ENCODE data around the gene URB2.

URB2 gene

DNA sequence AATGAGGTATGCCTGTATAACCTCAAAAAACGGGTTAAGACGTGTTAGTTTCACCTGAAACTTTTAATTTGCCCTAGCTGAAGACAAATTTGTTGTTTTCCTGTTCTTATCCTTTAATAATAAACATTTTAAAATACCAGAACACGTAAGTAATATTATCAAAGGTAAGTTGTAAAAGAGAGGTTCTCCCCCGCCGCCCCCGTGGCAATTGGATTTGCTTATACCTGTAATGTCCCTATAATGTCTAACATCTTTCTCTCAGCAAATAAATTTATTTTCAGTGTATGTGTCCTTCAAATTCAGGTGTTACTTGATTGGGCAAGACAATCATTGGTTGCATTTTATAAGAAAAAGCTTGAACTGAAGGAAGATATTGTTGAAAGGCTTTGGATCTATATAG is 5.9 kb downstream of the URB2 start:
- H3K9ac ChIP-seq (ENCODE audit: low read length): no peak overlapping the region

DNA sequence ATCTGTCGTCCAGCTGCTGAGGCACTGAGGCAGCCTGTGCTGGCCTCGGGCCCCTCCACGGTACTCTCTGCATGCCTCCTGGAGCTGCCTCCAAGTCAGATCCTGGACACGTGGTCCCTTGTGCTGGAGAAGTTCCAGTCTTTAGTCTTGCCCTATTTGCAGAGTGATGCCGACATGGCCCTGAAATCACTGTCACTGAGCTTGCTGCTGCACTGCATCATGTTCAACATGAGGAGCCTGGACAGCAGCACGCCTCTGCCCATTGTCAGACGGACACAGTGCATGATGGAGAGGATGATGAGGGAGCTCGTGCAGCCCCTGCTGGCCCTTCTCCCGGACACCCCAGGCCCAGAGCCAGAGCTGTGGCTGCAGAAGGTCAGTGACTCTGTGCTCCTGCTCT is 10.0 kb downstream of the URB2 start:
- no peaks in the 10 kb centered on the region for H3K27me3 ChIP-seq (ENCODE audit: control insufficient read depth in 1 of 2, insufficient read depth in 2 of 2, low read length in 2 of 2)
- no peak overlapping the region for H3K27ac ChIP-seq (ENCODE audit: low read depth, low read length)
- no peak overlapping the region for H3K9ac ChIP-seq (ENCODE audit: low read length)
- no peak overlapping the region for H3K4me3 ChIP-seq (ENCODE audit: low read depth in 1 of 2, low read length in 2 of 2)
- peaks cover 43% of the 10 kb centered on the region for H3K36me3 ChIP-seq (ENCODE audit: insufficient read depth, low read length)
- H3K9me3 ChIP-seq (ENCODE audit: low read length): no peaks in the 10 kb centered on the region
- H3K4me1 ChIP-seq (ENCODE audit: insufficient read depth, low read length): no peaks in the 10 kb centered on the region

More for the DNA sequence above, 5.9 kb downstream of the URB2 start:
- Histone ChIP-seq H3K4me3 (ENCODE audit: low read depth in 1 of 2, low read length in 2 of 2) (no peak overlapping the region), H3K36me3 (ENCODE audit: insufficient read depth, low read length) (peaks cover 25% of the 10 kb centered on the region), H3K9me3 (ENCODE audit: low read length) (no peaks in the 10 kb centered on the region), H3K27me3 (ENCODE audit: control insufficient read depth in 1 of 2, insufficient read depth in 2 of 2, low read length in 2 of 2) (no peaks in the 10 kb centered on the region), H3K27ac (ENCODE audit: low read depth, low read length) (no peak overlapping the region), H3K4me1 (ENCODE audit: insufficient read depth, low read length) (peaks cover 4% of the 10 kb centered on the region)

GRCh38 chr1:229637746-229638145 is 11.7 kb downstream of the URB2 start:
- H3K9ac ChIP-seq (ENCODE audit: low read length): no peak overlapping the region
- peaks cover 43% of the 10 kb centered on the region for H3K36me3 ChIP-seq (ENCODE audit: insufficient read depth, low read length)
- H3K4me3 ChIP-seq (ENCODE audit: low read depth in 1 of 2, low read length in 2 of 2): no peak overlapping the region
- no peaks in the 10 kb centered on the region for H3K27me3 ChIP-seq (ENCODE audit: control insufficient read depth in 1 of 2, insufficient read depth in 2 of 2, low read length in 2 of 2)
- H3K27ac ChIP-seq (ENCODE audit: low read depth, low read length): no peak overlapping the region
- H3K9me3 ChIP-seq (ENCODE audit: low read length): no peaks in the 10 kb centered on the region
- no peaks in the 10 kb centered on the region for H3K4me1 ChIP-seq (ENCODE audit: insufficient read depth, low read length)

DNA sequence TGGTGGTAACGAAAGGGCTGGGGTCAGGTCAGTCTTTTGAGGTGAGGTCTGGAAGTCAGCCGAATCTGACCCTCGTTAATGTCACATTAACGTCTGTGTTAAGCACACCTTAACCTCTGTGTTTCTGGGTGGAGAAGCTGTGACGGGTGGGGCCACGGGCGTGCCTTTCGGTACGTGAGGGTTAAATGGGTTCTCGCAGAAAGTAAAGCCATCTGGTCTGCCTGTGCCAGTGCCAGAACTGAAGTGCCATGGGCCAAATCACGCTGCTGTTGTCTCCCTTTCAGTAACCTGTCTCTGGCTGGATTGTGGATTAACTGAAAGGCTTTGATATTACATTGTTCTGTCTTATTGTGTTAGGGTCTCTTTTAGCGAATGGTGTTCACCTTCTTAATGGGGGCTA is 14.4 kb downstream of the URB2 start:
- H3K36me3 ChIP-seq (ENCODE audit: insufficient read depth, low read length): peaks cover 40% of the 10 kb centered on the region

DNA sequence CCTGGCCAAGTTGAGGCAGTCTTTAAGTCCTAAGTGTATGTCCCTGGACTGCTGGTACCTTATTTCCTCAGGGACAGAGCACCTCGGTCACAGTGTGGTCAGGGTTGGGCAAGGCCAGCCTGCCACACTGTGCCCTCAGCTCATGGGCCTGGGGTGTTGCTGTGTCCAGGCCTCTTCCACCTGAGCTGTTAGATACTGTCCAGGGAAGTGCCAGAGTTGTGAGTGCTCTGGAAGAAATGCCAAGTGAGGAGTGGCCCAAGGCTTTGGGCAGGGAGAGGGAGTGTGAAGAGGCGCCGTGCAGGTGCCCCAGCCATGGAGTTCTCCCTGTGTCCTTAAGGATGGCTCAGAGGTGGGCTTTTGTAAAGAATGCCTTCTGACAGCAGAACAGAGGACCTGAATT is 15.3 kb downstream of the URB2 start:
- no peaks in the 10 kb centered on the region for H3K9me3 ChIP-seq (ENCODE audit: low read length)
- H3K36me3 ChIP-seq (ENCODE audit: insufficient read depth, low read length): peaks cover 32% of the 10 kb centered on the region

More for the DNA sequence above, 14.4 kb downstream of the URB2 start:
- Histone ChIP-seq H3K4me3 (ENCODE audit: low read depth in 1 of 2, low read length in 2 of 2) (no peak overlapping the region), H3K9me3 (ENCODE audit: low read length) (no peaks in the 10 kb centered on the region), H3K9ac (ENCODE audit: low read length) (no peak overlapping the region), H3K27me3 (ENCODE audit: control insufficient read depth in 1 of 2, insufficient read depth in 2 of 2, low read length in 2 of 2) (no peaks in the 10 kb centered on the region), H3K4me1 (ENCODE audit: insufficient read depth, low read length) (no peaks in the 10 kb centered on the region), H3K27ac (ENCODE audit: low read depth, low read length) (no peak overlapping the region)

DNA sequence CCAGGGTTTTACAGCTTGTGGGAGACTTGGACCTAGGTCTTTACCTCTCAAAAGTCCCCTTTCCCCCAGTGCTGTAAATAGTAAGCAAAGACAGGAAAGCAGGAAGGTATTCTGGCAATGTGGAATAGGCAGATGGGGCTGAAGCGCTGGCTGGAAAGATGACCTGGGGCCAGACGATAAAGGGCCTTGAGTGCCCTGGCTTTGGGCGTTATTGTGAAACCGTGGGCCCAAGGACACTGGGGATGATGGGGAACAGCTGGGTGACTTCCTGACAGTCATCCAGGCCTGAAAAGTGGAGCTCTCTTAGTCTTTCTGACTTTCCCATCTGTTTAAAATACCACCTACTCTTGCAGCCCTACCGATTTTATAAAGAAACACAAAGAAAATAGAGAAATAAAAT is 16.3 kb downstream of the URB2 start:
- Histone ChIP-seq H3K36me3 (ENCODE audit: insufficient read depth, low read length) (peaks cover 32% of the 10 kb centered on the region), H3K4me3 (ENCODE audit: low read depth in 1 of 2, low read length in 2 of 2) (no peak overlapping the region)

More for the DNA sequence above, 15.3 kb downstream of the URB2 start:
- Histone ChIP-seq H3K9ac (ENCODE audit: low read length) (no peak overlapping the region), H3K4me3 (ENCODE audit: low read depth in 1 of 2, low read length in 2 of 2) (no peak overlapping the region), H3K27me3 (ENCODE audit: control insufficient read depth in 1 of 2, insufficient read depth in 2 of 2, low read length in 2 of 2) (no peaks in the 10 kb centered on the region), H3K27ac (ENCODE audit: low read depth, low read length) (no peak overlapping the region), H3K4me1 (ENCODE audit: insufficient read depth, low read length) (no peaks in the 10 kb centered on the region)

DNA sequence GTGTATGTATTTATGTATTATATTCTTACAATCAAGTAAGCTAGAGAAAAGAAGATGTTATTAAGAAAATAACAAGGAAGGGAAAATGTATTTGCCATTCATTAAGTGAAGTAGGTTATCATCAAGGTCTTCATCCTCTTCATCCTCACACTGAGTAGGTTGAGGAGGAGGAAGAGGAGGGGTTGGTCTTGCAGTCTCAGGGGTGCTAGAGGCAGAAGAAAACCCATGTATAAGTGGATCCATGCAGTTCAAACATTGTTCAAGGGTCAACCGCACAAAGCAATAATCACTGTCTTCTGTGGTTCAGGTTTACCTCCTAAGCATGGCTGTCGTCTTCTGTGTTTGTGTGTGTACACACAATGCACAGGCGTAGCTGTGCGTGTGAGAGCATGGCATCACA is 16.9 kb downstream of the URB2 start:
- no peaks in the 10 kb centered on the region for H3K9me3 ChIP-seq (ENCODE audit: low read length)
- H3K4me3 ChIP-seq (ENCODE audit: low read depth in 1 of 2, low read length in 2 of 2): no peak overlapping the region
- no peak overlapping the region for H3K27ac ChIP-seq (ENCODE audit: low read depth, low read length)
- H3K4me1 ChIP-seq (ENCODE audit: insufficient read depth, low read length): no peaks in the 10 kb centered on the region
- H3K27me3 ChIP-seq (ENCODE audit: control insufficient read depth in 1 of 2, insufficient read depth in 2 of 2, low read length in 2 of 2): no peaks in the 10 kb centered on the region
- peaks cover 30% of the 10 kb centered on the region for H3K36me3 ChIP-seq (ENCODE audit: insufficient read depth, low read length)
- H3K9ac ChIP-seq (ENCODE audit: low read length): no peak overlapping the region

More for the DNA sequence above, 16.3 kb downstream of the URB2 start:
- Histone ChIP-seq H3K4me1 (ENCODE audit: insufficient read depth, low read length) (no peaks in the 10 kb centered on the region), H3K9ac (ENCODE audit: low read length) (no peak overlapping the region), H3K27ac (ENCODE audit: low read depth, low read length) (no peak overlapping the region), H3K27me3 (ENCODE audit: control insufficient read depth in 1 of 2, insufficient read depth in 2 of 2, low read length in 2 of 2) (no peaks in the 10 kb centered on the region), H3K9me3 (ENCODE audit: low read length) (no peaks in the 10 kb centered on the region)

DNA sequence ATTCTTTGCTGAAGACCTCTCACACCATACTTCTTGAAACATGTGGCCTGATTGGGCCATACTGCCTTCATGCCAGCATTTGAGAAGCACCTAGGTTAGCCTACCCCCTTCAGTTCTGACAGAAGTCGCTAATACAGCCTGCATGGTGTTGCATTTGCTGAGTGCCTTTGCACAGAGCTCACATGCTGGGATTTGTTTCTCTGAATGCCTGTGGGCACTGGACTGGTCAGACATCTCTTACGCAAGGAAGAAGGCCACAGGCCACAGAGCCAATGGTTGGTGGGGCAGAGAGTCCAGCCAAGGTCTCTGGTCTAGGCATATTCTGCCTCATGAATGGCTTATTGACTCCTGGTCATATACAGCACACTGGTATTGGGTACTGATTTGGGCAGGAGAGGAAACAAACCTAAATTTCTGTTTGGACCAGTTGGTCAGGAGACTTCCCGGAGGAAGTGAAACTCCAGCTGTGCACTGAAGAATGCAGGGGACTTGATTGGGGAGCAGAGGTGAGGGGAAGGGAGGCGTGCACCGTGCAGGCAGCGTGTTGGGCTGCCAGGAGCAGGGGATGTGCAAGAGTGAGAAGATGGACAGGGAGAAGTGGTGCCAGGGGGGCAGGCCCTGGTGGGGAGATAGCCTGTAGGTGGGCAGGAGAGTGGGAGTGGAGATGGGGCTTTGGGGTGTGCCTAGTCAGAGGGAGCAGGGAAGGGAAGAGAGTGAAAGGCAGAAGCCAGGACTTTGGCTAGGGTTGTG is 18.1 kb downstream of the URB2 start:
- Histone ChIP-seq H3K27ac (ENCODE audit: low read depth, low read length) (no peak overlapping the region), H3K9me3 (ENCODE audit: low read length) (no peaks in the 10 kb centered on the region), H3K9ac (ENCODE audit: low read length) (no peak overlapping the region), H3K4me3 (ENCODE audit: low read depth in 1 of 2, low read length in 2 of 2) (no peak overlapping the region), H3K27me3 (ENCODE audit: control insufficient read depth in 1 of 2, insufficient read depth in 2 of 2, low read length in 2 of 2) (no peaks in the 10 kb centered on the region), H3K4me1 (ENCODE audit: insufficient read depth, low read length) (no peaks in the 10 kb centered on the region), H3K36me3 (ENCODE audit: insufficient read depth, low read length) (peaks cover 30% of the 10 kb centered on the region)

GRCh38 chr1:229645324-229645993 is 19.4 kb downstream of the URB2 start:
- Histone ChIP-seq H3K4me1 (ENCODE audit: insufficient read depth, low read length) (no peaks in the 10 kb centered on the region), H3K27me3 (ENCODE audit: control insufficient read depth in 1 of 2, insufficient read depth in 2 of 2, low read length in 2 of 2) (no peaks in the 10 kb centered on the region), H3K36me3 (ENCODE audit: insufficient read depth, low read length) (peaks cover 30% of the 10 kb centered on the region), H3K9me3 (ENCODE audit: low read length) (no peaks in the 10 kb centered on the region), H3K9ac (ENCODE audit: low read length) (no peak overlapping the region), H3K27ac (ENCODE audit: low read depth, low read length) (no peak overlapping the region), H3K4me3 (ENCODE audit: low read depth in 1 of 2, low read length in 2 of 2) (no peak overlapping the region)

DNA sequence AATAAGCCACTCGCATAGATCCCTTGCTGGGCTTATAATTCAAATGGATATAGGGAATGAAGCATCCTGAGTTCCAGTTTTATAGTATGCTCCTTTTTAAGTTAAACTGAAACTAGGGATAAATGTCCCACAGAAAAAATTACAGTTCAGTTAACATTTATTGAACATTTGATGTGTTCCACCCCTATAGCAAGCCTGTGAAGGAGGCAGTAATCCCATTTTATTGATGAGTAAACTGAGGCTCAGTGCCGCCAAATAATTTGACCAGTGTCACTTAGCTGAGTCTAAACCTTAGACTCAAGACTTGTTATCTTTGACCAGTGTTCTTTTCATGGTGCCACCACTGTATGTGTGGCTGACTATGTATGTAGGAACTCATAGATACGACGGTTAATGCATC is 22.4 kb downstream of the URB2 start:
- peaks cover 34% of the 10 kb centered on the region for H3K36me3 ChIP-seq (ENCODE audit: insufficient read depth, low read length)
- no peaks in the 10 kb centered on the region for H3K27me3 ChIP-seq (ENCODE audit: control insufficient read depth in 1 of 2, insufficient read depth in 2 of 2, low read length in 2 of 2)
- no peak overlapping the region for H3K4me3 ChIP-seq (ENCODE audit: low read depth in 1 of 2, low read length in 2 of 2)
- H3K27ac ChIP-seq (ENCODE audit: low read depth, low read length): no peak overlapping the region
- no peaks in the 10 kb centered on the region for H3K9me3 ChIP-seq (ENCODE audit: low read length)
- H3K4me1 ChIP-seq (ENCODE audit: insufficient read depth, low read length): no peaks in the 10 kb centered on the region
- no peak overlapping the region for H3K9ac ChIP-seq (ENCODE audit: low read length)

DNA sequence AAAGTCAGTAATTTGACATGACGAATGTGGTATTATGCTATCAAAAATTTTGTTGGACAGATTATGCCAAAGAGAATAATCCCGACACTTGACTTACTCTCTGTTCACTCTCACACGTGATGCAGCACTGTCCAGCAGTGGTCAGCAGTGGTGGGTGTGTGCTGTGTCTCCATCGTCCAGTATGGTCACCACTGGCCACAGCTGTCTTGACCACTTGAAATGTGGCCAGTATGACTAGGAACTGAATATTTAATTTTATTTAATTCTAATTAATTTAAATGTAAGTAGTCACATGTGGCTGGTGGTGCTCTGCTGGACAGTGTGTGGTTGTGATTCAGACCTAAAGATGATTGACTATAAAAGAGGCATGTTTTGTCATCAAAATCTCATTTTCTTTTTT is 24.0 kb downstream of the URB2 start:
- H3K4me3 ChIP-seq (ENCODE audit: low read depth in 1 of 2, low read length in 2 of 2): no peak overlapping the region
- no peaks in the 10 kb centered on the region for H3K9me3 ChIP-seq (ENCODE audit: low read length)
- H3K27me3 ChIP-seq (ENCODE audit: control insufficient read depth in 1 of 2, insufficient read depth in 2 of 2, low read length in 2 of 2): no peaks in the 10 kb centered on the region
- H3K4me1 ChIP-seq (ENCODE audit: insufficient read depth, low read length): no peaks in the 10 kb centered on the region
- H3K36me3 ChIP-seq (ENCODE audit: insufficient read depth, low read length): peaks cover 38% of the 10 kb centered on the region
- no peak overlapping the region for H3K9ac ChIP-seq (ENCODE audit: low read length)
- H3K27ac ChIP-seq (ENCODE audit: low read depth, low read length): no peak overlapping the region

DNA sequence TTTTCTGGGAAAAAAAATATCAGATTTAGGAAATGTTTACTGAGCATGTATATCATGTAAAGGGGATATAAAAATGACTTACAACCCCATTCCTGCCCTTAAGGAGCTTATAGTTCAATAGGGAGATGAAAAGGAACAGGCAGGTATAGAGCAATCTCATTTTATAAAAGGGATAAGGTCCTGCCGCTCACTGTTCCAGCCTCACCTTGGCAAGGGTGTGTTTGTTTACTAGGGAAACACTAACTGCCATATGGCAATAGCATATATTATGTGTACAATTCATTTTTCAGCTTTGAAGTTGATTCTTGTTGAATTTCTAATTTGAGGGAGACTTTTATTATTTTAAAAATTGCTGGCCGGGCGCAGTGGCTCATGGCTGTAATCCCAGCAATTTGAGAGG is 25.5 kb downstream of the URB2 start:
- no peaks in the 10 kb centered on the region for H3K4me1 ChIP-seq (ENCODE audit: insufficient read depth, low read length)
- no peak overlapping the region for H3K27ac ChIP-seq (ENCODE audit: low read depth, low read length)
- no peak overlapping the region for H3K4me3 ChIP-seq (ENCODE audit: low read depth in 1 of 2, low read length in 2 of 2)
- no peaks in the 10 kb centered on the region for H3K9me3 ChIP-seq (ENCODE audit: low read length)
- no peak overlapping the region for H3K9ac ChIP-seq (ENCODE audit: low read length)
- no peaks in the 10 kb centered on the region for H3K27me3 ChIP-seq (ENCODE audit: control insufficient read depth in 1 of 2, insufficient read depth in 2 of 2, low read length in 2 of 2)
- H3K36me3 ChIP-seq (ENCODE audit: insufficient read depth, low read length): peaks cover 41% of the 10 kb centered on the region
